ENCODE measurements around the gene GRIK4. TPM values are rescaled to one million over a fixed set of nuclear protein-coding genes. Genes with fewer than 3 reads are reported as not detected.
A peak's percentile ranks its signal among the peaks of the same experiment; 100 is the strongest.

The GRIK4 gene
- total RNA-seq, 1 donor from 2014 or later: 0.36 TPM

- Mint-ChIP-seq H3K36me3 (no peaks in the 10 kb centered on the region), H3K4me1 (peaks cover 14% of the 10 kb centered on the region), H3K27ac (peak overlapping the region; percentile 21), H3K9me3 (no peaks in the 10 kb centered on the region), H3K4me3 (no peak overlapping the region), H3K27me3 (ENCODE audit: insufficient read depth, low read depth) (peaks cover 11% of the 10 kb centered on the region)
- Histone ChIP-seq H3K79me2 (ENCODE audit: low read depth) (no peaks in the 10 kb centered on the region), H3K4me2 (no peak overlapping the region), H4K20me1 (ENCODE audit: low read depth) (no peaks in the 10 kb centered on the region), H3K9ac (no peak overlapping the region), H3F3A (ENCODE audit: low read depth) (no peaks in the 10 kb centered on the region), H3K27me3 (no peaks in the 10 kb centered on the region), H3K4me3 (no peak overlapping the region), H2AFZ (replicated peaks) (no peak overlapping the region), H3K27ac (no peak overlapping the region), H3K4me1 (no peaks in the 10 kb centered on the region), H3K36me3 (no peaks in the 10 kb centered on the region), H3K9me3 (ENCODE audit: low read depth) (no peaks in the 10 kb centered on the region)
- DNase-seq (ENCODE audit: low spot score): no peak
- TF ChIP-seq EZH2phosphoT487 (IDR thresholded peaks at IDR 0.05): no peak
- TF ChIP-seq EZH2 (IDR thresholded peaks at IDR 0.05): no peak
- no peak for TF ChIP-seq CTCF (IDR thresholded peaks at IDR 0.05)
Observed at GRCh38 chr11:120972621-120973020, 461.1 kb downstream of the GRIK4 start.

- H3K27me3 ChIP-seq: no peaks in the 10 kb centered on the region
- no peak overlapping the region for H3K27ac Mint-ChIP-seq
- H4K20me1 ChIP-seq (ENCODE audit: low read depth): no peaks in the 10 kb centered on the region
- peaks cover 21% of the 10 kb centered on the region for H3K4me1 Mint-ChIP-seq
- H3K4me2 ChIP-seq: no peak overlapping the region
- no peak for DNase-seq (ENCODE audit: low spot score)
- no peaks in the 10 kb centered on the region for H3K79me2 ChIP-seq (ENCODE audit: low read depth)
- H3K9me3 ChIP-seq (ENCODE audit: low read depth): no peaks in the 10 kb centered on the region
- no peaks in the 10 kb centered on the region for H3K9me3 Mint-ChIP-seq
- no peak overlapping the region for H3K4me3 Mint-ChIP-seq
- no peak overlapping the region for H3K27ac ChIP-seq
- no peaks in the 10 kb centered on the region for H3K36me3 Mint-ChIP-seq
- H3K9ac ChIP-seq: no peak overlapping the region
- no peak for TF ChIP-seq EZH2 (IDR thresholded peaks at IDR 0.05)
- TF ChIP-seq CTCF (IDR thresholded peaks at IDR 0.05): no peak
- TF ChIP-seq EZH2phosphoT487 (IDR thresholded peaks at IDR 0.05): no peak
- no peaks in the 10 kb centered on the region for H3F3A ChIP-seq (ENCODE audit: low read depth)
- H3K27me3 Mint-ChIP-seq (ENCODE audit: insufficient read depth, low read depth): peaks cover 11% of the 10 kb centered on the region
- no peaks in the 10 kb centered on the region for H3K36me3 ChIP-seq
- no peak overlapping the region for H2AFZ ChIP-seq (replicated peaks)
- H3K4me1 ChIP-seq: no peaks in the 10 kb centered on the region
- no peak overlapping the region for H3K4me3 ChIP-seq
Observed at GRCh38 chr11:120973501-120973900, 462.0 kb downstream of the GRIK4 start.

- H3K4me3 Mint-ChIP-seq: no peak overlapping the region
- H3K4me1 ChIP-seq: no peaks in the 10 kb centered on the region
- no peaks in the 10 kb centered on the region for H3K27me3 ChIP-seq
- H3K27ac ChIP-seq: no peak overlapping the region
- H3K27me3 Mint-ChIP-seq (ENCODE audit: insufficient read depth, low read depth): peaks cover 8% of the 10 kb centered on the region
- H3K9me3 ChIP-seq (ENCODE audit: low read depth): no peaks in the 10 kb centered on the region
- H3K9ac ChIP-seq: no peak overlapping the region
- no peak overlapping the region for H2AFZ ChIP-seq (replicated peaks)
- DNase-seq (ENCODE audit: low spot score): no peak
- H3K27ac Mint-ChIP-seq: no peak overlapping the region
- no peaks in the 10 kb centered on the region for H3K79me2 ChIP-seq (ENCODE audit: low read depth)
- H3K36me3 ChIP-seq: no peaks in the 10 kb centered on the region
- H4K20me1 ChIP-seq (ENCODE audit: low read depth): no peaks in the 10 kb centered on the region
- no peaks in the 10 kb centered on the region for H3K9me3 Mint-ChIP-seq
- no peak overlapping the region for H3K4me2 ChIP-seq
- peaks cover 28% of the 10 kb centered on the region for H3K4me1 Mint-ChIP-seq
- no peaks in the 10 kb centered on the region for H3K36me3 Mint-ChIP-seq
- H3K4me3 ChIP-seq: no peak overlapping the region
- no peaks in the 10 kb centered on the region for H3F3A ChIP-seq (ENCODE audit: low read depth)
- TF ChIP-seq EZH2 (IDR thresholded peaks at IDR 0.05) (no peak), CTCF (IDR thresholded peaks at IDR 0.05) (no peak), EZH2phosphoT487 (IDR thresholded peaks at IDR 0.05) (no peak)
Observed at GRCh38 chr11:120974466-120974865, 462.9 kb downstream of the GRIK4 start.
